Measurements from ENCODE around the gene HACD2.

DNA sequence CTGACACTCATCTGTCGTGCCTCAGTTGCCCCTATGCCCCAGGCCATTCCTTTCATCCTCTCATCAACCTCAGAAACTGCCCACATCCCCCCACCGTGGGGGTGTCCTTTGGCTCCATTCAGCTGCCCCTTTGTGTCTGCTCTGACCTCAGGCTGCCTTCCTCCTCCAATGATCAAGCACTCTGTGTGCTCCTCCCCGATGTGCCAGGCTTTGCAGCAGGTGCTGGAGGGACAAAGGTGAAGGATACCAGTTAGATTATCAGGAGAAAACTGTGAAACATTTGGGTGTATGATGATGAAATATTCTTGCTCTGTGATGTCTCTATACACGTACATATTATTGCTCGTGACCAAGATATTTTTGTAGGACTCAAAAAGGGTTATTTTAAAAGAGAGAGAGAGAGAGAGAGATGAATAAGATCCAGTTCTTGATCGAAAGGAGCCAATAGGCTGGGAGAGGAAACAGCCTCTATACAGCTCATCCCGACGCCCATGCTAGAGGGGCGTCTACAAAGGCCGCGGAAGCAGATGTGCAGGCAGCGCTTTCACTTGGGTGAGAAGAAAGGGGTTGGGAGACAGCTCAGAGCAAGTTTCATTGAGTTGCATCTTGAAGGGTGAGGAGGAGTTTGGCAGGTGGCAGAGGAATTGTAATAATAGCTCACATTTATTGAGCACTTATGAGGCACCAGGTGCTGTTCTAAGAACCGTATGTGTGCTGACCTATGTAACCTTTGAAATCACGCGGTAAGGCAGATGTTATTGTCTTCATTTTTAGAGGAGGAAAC, 107.7 kb downstream of the HACD2 start:
- TF ChIP-seq, protein P1, sequence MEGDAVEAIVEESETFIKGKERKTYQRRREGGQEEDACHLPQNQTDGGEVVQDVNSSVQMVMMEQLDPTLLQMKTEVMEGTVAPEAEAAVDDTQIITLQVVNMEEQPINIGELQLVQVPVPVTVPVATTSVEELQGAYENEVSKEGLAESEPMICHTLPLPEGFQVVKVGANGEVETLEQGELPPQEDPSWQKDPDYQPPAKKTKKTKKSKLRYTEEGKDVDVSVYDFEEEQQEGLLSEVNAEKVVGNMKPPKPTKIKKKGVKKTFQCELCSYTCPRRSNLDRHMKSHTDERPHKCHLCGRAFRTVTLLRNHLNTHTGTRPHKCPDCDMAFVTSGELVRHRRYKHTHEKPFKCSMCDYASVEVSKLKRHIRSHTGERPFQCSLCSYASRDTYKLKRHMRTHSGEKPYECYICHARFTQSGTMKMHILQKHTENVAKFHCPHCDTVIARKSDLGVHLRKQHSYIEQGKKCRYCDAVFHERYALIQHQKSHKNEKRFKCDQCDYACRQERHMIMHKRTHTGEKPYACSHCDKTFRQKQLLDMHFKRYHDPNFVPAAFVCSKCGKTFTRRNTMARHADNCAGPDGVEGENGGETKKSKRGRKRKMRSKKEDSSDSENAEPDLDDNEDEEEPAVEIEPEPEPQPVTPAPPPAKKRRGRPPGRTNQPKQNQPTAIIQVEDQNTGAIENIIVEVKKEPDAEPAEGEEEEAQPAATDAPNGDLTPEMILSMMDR (IDR thresholded peaks at IDR 0.05): no peak
- no peak for TF ChIP-seq EZH2 (IDR thresholded peaks at IDR 0.05)
